Keratinocyte (primary cell): ENCODE results near the gene UBE2V1. TPM values are rescaled to one million over a fixed set of nuclear protein-coding genes. Genes with fewer than 3 reads are reported as not detected.

Experiments used
- DNase-seq: peaks from one replicate; pipeline ENCODE4 v3.0.0-alpha.2; 2011; ENCODE audit warnings: low read depth, missing footprints, low spot score
- FAIRE-seq: peaks from 2 replicates; lab custom pipeline; 2011; peaks lifted over from hg19 to GRCh38; lab: Jason Lieb, UNC
- H2AFZ ChIP-seq: 2 replicates; pipeline ENCODE4 v1.6.0; 2012; ENCODE audit warnings: low read length, control low read depth, inconsistent platforms; ENCODE audit not compliant: control insufficient read depth
- H3K27ac ChIP-seq: 2 replicates; pipeline ENCODE4 v1.5.1; 2011; ENCODE audit warnings: low read length; ENCODE audit not compliant: control insufficient read depth, insufficient read depth
- H3K27me3 ChIP-seq: 3 replicates; pipeline ENCODE4 v1.6.0; 2011; ENCODE audit warnings: low read length; ENCODE audit not compliant: control insufficient read depth, insufficient read depth; ENCODE audit errors: extremely low read depth
- H3K36me3 ChIP-seq, 2 experiments: 2 replicates in 1 of 2; 3 replicates in 1 of 2; pipeline ENCODE4 v1.5.1; 2011; ENCODE audit warnings: low read length in 2 of 2, mild to moderate bottlenecking in 1 of 2; ENCODE audit not compliant: control insufficient read depth in 2 of 2, insufficient read depth in 2 of 2; ENCODE audit errors: extremely low read depth in 1 of 2
- H3K4me1 ChIP-seq: 3 replicates; pipeline ENCODE4 v1.5.1; 2011; ENCODE audit warnings: low read length; ENCODE audit not compliant: control insufficient read depth, insufficient read depth; ENCODE audit errors: extremely low read depth
- H3K4me2 ChIP-seq: 3 replicates; pipeline ENCODE4 v1.6.0; 2011; ENCODE audit warnings: low read depth, low read length; ENCODE audit not compliant: control insufficient read depth, insufficient read depth; ENCODE audit errors: extremely low read depth
- H3K4me3 ChIP-seq, 3 experiments: fragments of 200-600 bp in 1 of 3; sonication (generic) in 1 of 3; 2 replicates in 2 of 3; 3 replicates in 1 of 3; pipeline ENCODE4 v1.5.1; 2011 to 2016; ENCODE audit warnings: low read length in 3 of 3, mild to moderate bottlenecking in 3 of 3, control low read depth in 2 of 3, inconsistent platforms in 1 of 3, low read depth in 1 of 3, mixed read lengths in 1 of 3, mixed run types in 1 of 3, moderate library complexity in 1 of 3; ENCODE audit not compliant: control insufficient read depth in 2 of 3, insufficient read depth in 2 of 3; ENCODE audit errors: extremely low read depth in 1 of 3
- H3K79me2 ChIP-seq: 2 replicates; pipeline ENCODE4 v1.6.0; 2012; ENCODE audit warnings: low read length; ENCODE audit not compliant: control insufficient read depth, insufficient read depth
- H3K9ac ChIP-seq: 3 replicates; pipeline ENCODE4 v1.6.0; 2011; ENCODE audit warnings: low read length; ENCODE audit not compliant: control insufficient read depth, insufficient read depth; ENCODE audit errors: extremely low read depth
- H3K9me1 ChIP-seq: 3 replicates; pipeline ENCODE4 v1.6.0; 2011; ENCODE audit warnings: low read length; ENCODE audit not compliant: control insufficient read depth, insufficient read depth; ENCODE audit errors: extremely low read depth
- H3K9me3 ChIP-seq: 2 replicates; pipeline ENCODE4 v1.5.1; 2012; ENCODE audit warnings: low read depth, low read length; ENCODE audit not compliant: control insufficient read depth
- H4K20me1 ChIP-seq: 3 replicates; pipeline ENCODE4 v1.6.0; 2011; ENCODE audit warnings: low read length; ENCODE audit not compliant: control insufficient read depth, insufficient read depth; ENCODE audit errors: extremely low read depth
- EZH2 ChIP-seq: IDR thresholded peaks from one replicate; pipeline ENCODE4 v1.6.1; 2012; ENCODE audit warnings: inconsistent platforms, mild to moderate bottlenecking, low read length, moderate library complexity
- dilution Hi-C: fragments of 300-500 bp; cut with MboI; formaldehyde crosslinking; loops from one replicate; pipeline ENCODE4 v1.7.0; 2020; ENCODE audit warnings: low sequenced_read_pairs; ENCODE audit not compliant: extremely low pct_ligation_motif_present
- polyA plus RNA-seq, 5 experiments: library from polyadenylated mRNA; depleted of rRNA in 3 of 5; stranded (reverse) in 3 of 5; stranded (forward) in 1 of 5; unstranded in 1 of 5; fragments of >200 nt; gene quantifications; 1 replicate in 1 of 5; 2 replicates in 3 of 5; 3 replicates in 1 of 5; pipeline versions ENCODE4 v1.2.1 to v1.2.3, GENCODE V29; 2011 to 2012; ENCODE audit warnings: missing spikeins in 2 of 5, low read depth in 1 of 5, low replicate concordance in 1 of 5
- TF ChIP-seq, protein P1 (sequence below), 3 experiments: IDR thresholded peaks in 1 of 3; conservative IDR thresholded peaks in 1 of 3; optimal IDR thresholded peaks in 1 of 3; 2 replicates in 2 of 3; 3 replicates in 1 of 3; pipeline versions ENCODE3 to v1.5.1; 2011; ENCODE audit warnings: low read length in 3 of 3, mild to moderate bottlenecking in 3 of 3, moderate library complexity in 2 of 3, control low read depth in 1 of 3, inconsistent platforms in 1 of 3; ENCODE audit not compliant: insufficient read depth in 2 of 3; ENCODE audit errors: extremely low read depth in 1 of 3

UBE2V1 gene
- polyA plus RNA-seq, 1 donor (not counting 4 experiments of a cell fraction or from before 2014, with no cell fraction given), result 117 TPM

DNA sequence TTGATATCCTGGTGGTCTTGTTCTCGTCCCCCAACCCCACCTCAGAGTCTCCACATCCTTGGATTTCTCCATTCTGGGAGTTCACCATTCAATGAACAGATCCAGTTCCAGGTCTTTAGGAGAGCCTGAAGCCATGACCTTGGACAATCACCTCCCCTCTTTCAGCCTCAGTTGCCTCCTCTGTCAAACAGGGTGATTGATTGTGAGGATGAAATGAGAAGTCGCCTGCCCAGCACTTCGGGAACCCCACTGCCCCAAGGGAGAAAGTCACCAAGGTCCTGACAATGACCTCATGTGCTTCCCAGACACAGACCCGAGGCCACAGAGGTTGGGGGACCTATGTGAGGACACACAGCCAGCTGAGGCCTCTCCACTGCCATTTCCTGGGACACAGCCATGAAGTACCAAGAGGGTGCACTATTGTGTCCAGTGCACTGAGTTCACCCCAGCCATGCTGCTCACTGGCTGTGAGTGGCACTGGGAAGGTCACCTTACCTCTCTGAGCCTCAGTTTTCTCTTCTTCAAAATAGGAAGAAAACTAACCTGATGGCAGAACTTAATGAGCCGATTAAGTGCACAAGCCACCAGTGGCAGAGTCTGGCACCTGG, 68.5 kb downstream of the UBE2V1 start:
- H2AFZ ChIP-seq, result no peak overlapping the region
- H3K4me3 ChIP-seq, result no peak overlapping the region
- H3K9me3 ChIP-seq, result no peaks in the 10 kb centered on the region
- TF ChIP-seq EZH2, result no peak
- TF ChIP-seq, protein P1, sequence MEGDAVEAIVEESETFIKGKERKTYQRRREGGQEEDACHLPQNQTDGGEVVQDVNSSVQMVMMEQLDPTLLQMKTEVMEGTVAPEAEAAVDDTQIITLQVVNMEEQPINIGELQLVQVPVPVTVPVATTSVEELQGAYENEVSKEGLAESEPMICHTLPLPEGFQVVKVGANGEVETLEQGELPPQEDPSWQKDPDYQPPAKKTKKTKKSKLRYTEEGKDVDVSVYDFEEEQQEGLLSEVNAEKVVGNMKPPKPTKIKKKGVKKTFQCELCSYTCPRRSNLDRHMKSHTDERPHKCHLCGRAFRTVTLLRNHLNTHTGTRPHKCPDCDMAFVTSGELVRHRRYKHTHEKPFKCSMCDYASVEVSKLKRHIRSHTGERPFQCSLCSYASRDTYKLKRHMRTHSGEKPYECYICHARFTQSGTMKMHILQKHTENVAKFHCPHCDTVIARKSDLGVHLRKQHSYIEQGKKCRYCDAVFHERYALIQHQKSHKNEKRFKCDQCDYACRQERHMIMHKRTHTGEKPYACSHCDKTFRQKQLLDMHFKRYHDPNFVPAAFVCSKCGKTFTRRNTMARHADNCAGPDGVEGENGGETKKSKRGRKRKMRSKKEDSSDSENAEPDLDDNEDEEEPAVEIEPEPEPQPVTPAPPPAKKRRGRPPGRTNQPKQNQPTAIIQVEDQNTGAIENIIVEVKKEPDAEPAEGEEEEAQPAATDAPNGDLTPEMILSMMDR (optimal IDR thresholded peaks at IDR 0.05 in 1 of 3, IDR thresholded peaks at IDR 0.05 in 1 of 3, conservative IDR thresholded peaks at IDR 0.05 in 1 of 3; ENCODE audit: extremely low read depth in 1 of 3, insufficient read depth in 2 of 3, low read length in 3 of 3), result no peak
- dilution Hi-C loops, result no loop called here
- no peaks in the 10 kb centered on the region for H4K20me1 ChIP-seq
- no peak overlapping the region for H3K4me2 ChIP-seq
- no peak overlapping the region for H3K27ac ChIP-seq
- no peaks in the 10 kb centered on the region for H3K36me3 ChIP-seq
- H3K79me2 ChIP-seq, result no peaks in the 10 kb centered on the region
- H3K27me3 ChIP-seq, result no peaks in the 10 kb centered on the region
- DNase-seq (no peak), FAIRE-seq (no peak)
- no peaks in the 10 kb centered on the region for H3K9me1 ChIP-seq
- H3K4me1 ChIP-seq, result no peaks in the 10 kb centered on the region
- H3K9ac ChIP-seq, result no peak overlapping the region

DNA sequence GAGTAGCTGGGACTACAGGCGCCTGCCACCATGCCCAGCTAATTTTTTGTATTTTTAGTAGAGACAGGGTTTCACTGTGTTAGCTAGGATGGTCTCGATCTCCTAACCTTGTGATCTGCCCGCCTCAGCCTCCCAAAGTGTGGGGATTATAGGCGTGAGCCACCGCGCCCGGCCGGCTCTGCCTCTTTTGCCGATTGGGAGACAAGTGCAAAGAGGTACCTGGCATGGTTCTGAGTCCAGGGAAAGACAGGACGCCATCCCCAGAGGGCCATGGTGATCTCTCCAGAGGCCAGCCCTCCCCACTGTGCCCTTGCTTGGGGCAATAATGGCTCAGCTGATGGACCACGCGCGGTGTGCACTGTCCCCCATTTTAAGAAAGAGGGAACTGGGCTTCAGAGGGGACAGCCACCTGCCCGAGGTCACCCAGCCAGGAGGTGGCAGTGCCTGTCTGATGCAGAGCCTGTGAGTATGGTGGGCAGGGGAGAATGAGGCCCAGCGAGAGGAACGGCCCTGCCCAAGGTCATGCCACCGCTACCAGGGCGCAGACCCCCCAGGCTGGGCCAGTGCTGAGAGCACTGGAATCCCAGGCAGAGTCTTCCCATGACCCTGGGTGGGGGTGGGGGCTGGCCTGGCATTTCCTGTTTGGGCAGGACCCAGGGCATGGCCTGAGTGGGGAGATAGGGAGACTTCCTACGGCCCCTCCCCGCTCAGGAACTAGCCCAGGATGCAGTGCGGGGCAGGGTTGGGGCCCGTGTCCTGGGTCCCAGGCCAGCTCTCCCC, 69.2 kb downstream of the UBE2V1 start:
- H3K36me3 ChIP-seq, result no peaks in the 10 kb centered on the region
- FAIRE-seq, result no peak
- no peak overlapping the region for H3K9ac ChIP-seq
- no peaks in the 10 kb centered on the region for H3K79me2 ChIP-seq
- no peak overlapping the region for H3K4me2 ChIP-seq
- no peak for DNase-seq
- dilution Hi-C loops, result no loop called here
- H3K27ac ChIP-seq, result no peak overlapping the region
- H3K27me3 ChIP-seq, result no peaks in the 10 kb centered on the region
- no peaks in the 10 kb centered on the region for H4K20me1 ChIP-seq
- H3K4me3 ChIP-seq, result no peak overlapping the region
- H2AFZ ChIP-seq, result no peak overlapping the region
- no peaks in the 10 kb centered on the region for H3K9me1 ChIP-seq
- TF ChIP-seq, protein P1 (optimal IDR thresholded peaks at IDR 0.05 in 1 of 3, IDR thresholded peaks at IDR 0.05 in 1 of 3, conservative IDR thresholded peaks at IDR 0.05 in 1 of 3; ENCODE audit: extremely low read depth in 1 of 3, insufficient read depth in 2 of 3, low read length in 3 of 3), result no peak
- no peak for TF ChIP-seq EZH2
- no peaks in the 10 kb centered on the region for H3K4me1 ChIP-seq
- no peaks in the 10 kb centered on the region for H3K9me3 ChIP-seq
